Vagina (tissue), 2 donors: ENCODE data around the gene FOXK1.

Source experiments
- POLR2A ChIP-seq, 2 donors: fragments of 450-650 bp; IDR thresholded peaks; one replicate each; pipeline ENCODE4 v1.6.1; 2017; ENCODE audit warnings: antibody characterized with exemption in 2 of 2, mild to moderate bottlenecking in 2 of 2, moderate library complexity in 2 of 2
- POLR2AphosphoS5 ChIP-seq, 2 donors: sonication (generic); formaldehyde crosslinking; IDR thresholded peaks; one replicate each; pipeline ENCODE4 v1.9.0; 2017; ENCODE audit warnings: antibody characterized with exemption in 2 of 2, mild to moderate bottlenecking in 2 of 2, low read depth in 1 of 2; ENCODE audit not compliant: insufficient read depth in 1 of 2

- TF ChIP-seq POLR2A (IDR thresholded peaks at IDR 0.05) (no peak), POLR2AphosphoS5 (IDR thresholded peaks at IDR 0.05; ENCODE audit: insufficient read depth in 1 of 2, low read depth in 1 of 2) (no peak)
Measured at GRCh38 chr7:4772306-4772705, 90.2 kb downstream of the FOXK1 start.
